WTC11 (cell line): ENCODE measurements around the gene COX7A2.

Source experiments
- CREB1 ChIP-seq: sonication (generic); formaldehyde crosslinking; IDR thresholded peaks from 2 replicates; pipeline ENCODE4 v1.8.0; 2023; ENCODE audit warnings: mild to moderate bottlenecking, missing genetic modification reagents
- CTCF ChIP-seq: fragments of 200-600 bp; IDR thresholded peaks from 2 replicates; pipeline ENCODE4 v1.8.0; 2022; ENCODE audit warnings: antibody characterized with exemption
- NR3C1 ChIP-seq: sonication (generic); formaldehyde crosslinking; conservative IDR thresholded peaks from 2 replicates; pipeline ENCODE4 v1.8.1; 2023; ENCODE audit warnings: low read depth, mild to moderate bottlenecking, missing genetic modification reagents
- ZNF121 ChIP-seq: sonication (generic); formaldehyde crosslinking; IDR thresholded peaks from 2 replicates; pipeline ENCODE4 v1.8.0; 2023; ENCODE audit warnings: missing genetic modification reagents
- ZNF219 ChIP-seq: sonication (generic); formaldehyde crosslinking; IDR thresholded peaks from 2 replicates; pipeline ENCODE4 v1.8.0; 2023; ENCODE audit warnings: missing genetic modification reagents, mild to moderate bottlenecking, borderline replicate concordance
- ZNF263 ChIP-seq: sonication (generic); formaldehyde crosslinking; IDR thresholded peaks from 2 replicates; pipeline ENCODE4 v1.8.1; 2022; ENCODE audit warnings: low read depth, mild to moderate bottlenecking, moderate library complexity, missing genetic modification reagents
- ZNF416 ChIP-seq: fragments of 250-450 bp; sonication (Bioruptor Pico); IDR thresholded peaks from 2 replicates; pipeline ENCODE4 v1.9.0; 2021; ENCODE audit warnings: mild to moderate bottlenecking, inconsistent platforms
- TF ChIP-seq, protein P1 (sequence below): sonication (generic); formaldehyde crosslinking; IDR thresholded peaks from 2 replicates; pipeline ENCODE4 v1.8.1; 2022; ENCODE audit warnings: mild to moderate bottlenecking, missing genetic modification reagents, moderate library complexity, borderline replicate concordance

- no peak for TF ChIP-seq CREB1
- no peak for TF ChIP-seq ZNF121 (CRISPR knock-in tag)
- no peak for TF ChIP-seq CTCF
- TF ChIP-seq, protein P1, sequence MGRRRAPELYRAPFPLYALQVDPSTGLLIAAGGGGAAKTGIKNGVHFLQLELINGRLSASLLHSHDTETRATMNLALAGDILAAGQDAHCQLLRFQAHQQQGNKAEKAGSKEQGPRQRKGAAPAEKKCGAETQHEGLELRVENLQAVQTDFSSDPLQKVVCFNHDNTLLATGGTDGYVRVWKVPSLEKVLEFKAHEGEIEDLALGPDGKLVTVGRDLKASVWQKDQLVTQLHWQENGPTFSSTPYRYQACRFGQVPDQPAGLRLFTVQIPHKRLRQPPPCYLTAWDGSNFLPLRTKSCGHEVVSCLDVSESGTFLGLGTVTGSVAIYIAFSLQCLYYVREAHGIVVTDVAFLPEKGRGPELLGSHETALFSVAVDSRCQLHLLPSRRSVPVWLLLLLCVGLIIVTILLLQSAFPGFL (CRISPR knock-in tag): no peak
- TF ChIP-seq ZNF416 (CRISPR knock-in tag): no peak
- TF ChIP-seq ZNF263 (CRISPR knock-in tag): no peak
- no peak for TF ChIP-seq ZNF219 (CRISPR knock-in tag)
- no peak for TF ChIP-seq NR3C1 (CRISPR knock-in tag)
Observed at GRCh38 chr6:75263401-75263750, 19.8 kb upstream of the COX7A2 start.
